ENCODE data around the gene UPK1A.

DNA sequence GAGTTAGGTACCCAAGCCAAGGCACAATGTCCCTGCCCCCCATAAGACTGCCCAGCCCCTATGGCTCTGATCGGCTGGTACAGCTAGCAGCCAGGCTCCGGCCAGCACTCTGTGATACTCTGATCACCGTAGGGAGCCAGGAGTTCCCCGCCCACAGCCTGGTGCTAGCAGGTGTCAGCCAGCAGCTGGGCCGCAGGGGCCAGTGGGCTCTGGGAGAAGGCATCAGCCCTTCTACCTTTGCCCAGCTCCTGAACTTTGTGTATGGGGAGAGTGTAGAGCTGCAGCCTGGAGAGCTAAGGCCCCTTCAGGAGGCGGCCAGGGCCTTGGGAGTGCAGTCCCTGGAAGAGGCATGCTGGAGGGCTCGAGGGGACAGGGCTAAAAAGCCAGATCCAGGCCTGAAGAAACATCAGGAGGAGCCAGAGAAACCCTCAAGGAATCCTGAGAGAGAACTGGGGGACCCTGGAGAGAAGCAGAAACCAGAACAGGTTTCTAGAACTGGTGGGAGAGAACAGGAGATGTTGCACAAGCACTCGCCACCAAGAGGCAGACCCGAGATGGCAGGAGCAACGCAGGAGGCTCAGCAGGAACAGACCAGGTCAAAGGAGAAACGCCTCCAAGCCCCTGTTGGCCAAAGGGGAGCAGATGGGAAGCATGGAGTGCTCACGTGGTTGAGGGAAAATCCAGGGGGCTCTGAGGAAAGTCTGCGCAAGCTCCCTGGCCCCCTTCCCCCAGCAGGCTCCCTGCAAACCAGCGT lies 48.5 kb downstream of the UPK1A start:
- TF ChIP-seq POLR2A (IDR thresholded peaks at IDR 0.05), result no peak
- TF ChIP-seq, protein P1, sequence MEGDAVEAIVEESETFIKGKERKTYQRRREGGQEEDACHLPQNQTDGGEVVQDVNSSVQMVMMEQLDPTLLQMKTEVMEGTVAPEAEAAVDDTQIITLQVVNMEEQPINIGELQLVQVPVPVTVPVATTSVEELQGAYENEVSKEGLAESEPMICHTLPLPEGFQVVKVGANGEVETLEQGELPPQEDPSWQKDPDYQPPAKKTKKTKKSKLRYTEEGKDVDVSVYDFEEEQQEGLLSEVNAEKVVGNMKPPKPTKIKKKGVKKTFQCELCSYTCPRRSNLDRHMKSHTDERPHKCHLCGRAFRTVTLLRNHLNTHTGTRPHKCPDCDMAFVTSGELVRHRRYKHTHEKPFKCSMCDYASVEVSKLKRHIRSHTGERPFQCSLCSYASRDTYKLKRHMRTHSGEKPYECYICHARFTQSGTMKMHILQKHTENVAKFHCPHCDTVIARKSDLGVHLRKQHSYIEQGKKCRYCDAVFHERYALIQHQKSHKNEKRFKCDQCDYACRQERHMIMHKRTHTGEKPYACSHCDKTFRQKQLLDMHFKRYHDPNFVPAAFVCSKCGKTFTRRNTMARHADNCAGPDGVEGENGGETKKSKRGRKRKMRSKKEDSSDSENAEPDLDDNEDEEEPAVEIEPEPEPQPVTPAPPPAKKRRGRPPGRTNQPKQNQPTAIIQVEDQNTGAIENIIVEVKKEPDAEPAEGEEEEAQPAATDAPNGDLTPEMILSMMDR (IDR thresholded peaks at IDR 0.05), result no peak

Measured in suprapubic skin (tissue), 3 donors.